Measurements from ENCODE around the gene ANAPC7.

DNA sequence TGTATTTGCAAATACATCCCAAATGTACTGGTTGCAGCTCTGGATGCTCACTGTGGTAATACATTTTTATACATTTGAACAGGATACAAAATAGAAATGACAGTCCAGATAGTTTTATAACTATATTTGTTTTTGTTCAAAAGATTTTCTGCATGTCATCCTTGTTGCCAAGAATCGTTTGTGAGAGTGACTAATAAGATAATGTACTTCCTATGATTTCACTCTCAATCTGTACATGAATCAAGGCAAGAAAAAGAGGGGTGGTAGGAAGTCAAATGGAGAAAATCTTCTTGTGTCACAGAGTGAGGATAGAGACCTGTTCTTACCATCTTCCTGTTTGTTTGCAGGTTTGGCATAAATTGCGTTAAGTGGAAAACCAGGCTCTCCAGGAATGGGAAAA lies 32.7 kb upstream of the ANAPC7 start:
- TF ChIP-seq, protein P1, sequence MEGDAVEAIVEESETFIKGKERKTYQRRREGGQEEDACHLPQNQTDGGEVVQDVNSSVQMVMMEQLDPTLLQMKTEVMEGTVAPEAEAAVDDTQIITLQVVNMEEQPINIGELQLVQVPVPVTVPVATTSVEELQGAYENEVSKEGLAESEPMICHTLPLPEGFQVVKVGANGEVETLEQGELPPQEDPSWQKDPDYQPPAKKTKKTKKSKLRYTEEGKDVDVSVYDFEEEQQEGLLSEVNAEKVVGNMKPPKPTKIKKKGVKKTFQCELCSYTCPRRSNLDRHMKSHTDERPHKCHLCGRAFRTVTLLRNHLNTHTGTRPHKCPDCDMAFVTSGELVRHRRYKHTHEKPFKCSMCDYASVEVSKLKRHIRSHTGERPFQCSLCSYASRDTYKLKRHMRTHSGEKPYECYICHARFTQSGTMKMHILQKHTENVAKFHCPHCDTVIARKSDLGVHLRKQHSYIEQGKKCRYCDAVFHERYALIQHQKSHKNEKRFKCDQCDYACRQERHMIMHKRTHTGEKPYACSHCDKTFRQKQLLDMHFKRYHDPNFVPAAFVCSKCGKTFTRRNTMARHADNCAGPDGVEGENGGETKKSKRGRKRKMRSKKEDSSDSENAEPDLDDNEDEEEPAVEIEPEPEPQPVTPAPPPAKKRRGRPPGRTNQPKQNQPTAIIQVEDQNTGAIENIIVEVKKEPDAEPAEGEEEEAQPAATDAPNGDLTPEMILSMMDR (IDR thresholded peaks at IDR 0.05): no peak
- TF ChIP-seq POLR2A (IDR thresholded peaks at IDR 0.05): no peak
